T follicular helper cell (primary cell): ENCODE measurements around the gene GMDS.

Experiments used
- DNase-seq: peaks from one replicate; pipeline ENCODE4 v3.0.0-alpha.2; 2020; ENCODE audit warnings: low read depth

Gene GMDS

GRCh38 chr6:2035826-2036709 lies 209.3 kb downstream of the GMDS start:
- DNase-seq = no peak

GRCh38 chr6:2035046-2035445 lies 210.4 kb downstream of the GMDS start:
- DNase-seq = no peak

- DNase-seq = no peak
These were observed 211.1 kb downstream of the GMDS start for GRCh38 chr6:2034256-2034655.

- no peak for DNase-seq
These were observed 211.9 kb downstream of the GMDS start for GRCh38 chr6:2033544-2033943.

GRCh38 chr6:2030682-2031244 lies 214.6 kb downstream of the GMDS start:
- DNase-seq = no peak

- DNase-seq = no peak
These were observed 215.5 kb downstream of the GMDS start for GRCh38 chr6:2029952-2030351.

- no peak for DNase-seq
These were observed 216.1 kb downstream of the GMDS start for GRCh38 chr6:2029130-2029794.

- DNase-seq = no peak
These were observed 216.9 kb downstream of the GMDS start for GRCh38 chr6:2028457-2029038.

- no peak for DNase-seq
These were observed 219.3 kb downstream of the GMDS start for GRCh38 chr6:2026133-2026532.

GRCh38 chr6:2021713-2022125 lies 223.7 kb downstream of the GMDS start:
- no peak for DNase-seq

GRCh38 chr6:2020909-2021308 lies 224.5 kb downstream of the GMDS start:
- DNase-seq = no peak

- DNase-seq = no peak
These were observed 226.4 kb downstream of the GMDS start for GRCh38 chr6:2019051-2019450.

GRCh38 chr6:2016040-2016439 lies 229.4 kb downstream of the GMDS start:
- DNase-seq = no peak

GRCh38 chr6:2008383-2008976 lies 236.9 kb downstream of the GMDS start:
- DNase-seq = no peak

- DNase-seq = no peak
These were observed 238.2 kb downstream of the GMDS start for GRCh38 chr6:2007165-2007564.

GRCh38 chr6:2004888-2005287 lies 240.5 kb downstream of the GMDS start:
- DNase-seq = no peak

- DNase-seq = no peak
These were observed 244.4 kb downstream of the GMDS start for GRCh38 chr6:2000962-2001361.

- DNase-seq = no peak
These were observed 247.7 kb downstream of the GMDS start for GRCh38 chr6:1997702-1998101.

- no peak for DNase-seq
These were observed 249.8 kb downstream of the GMDS start for GRCh38 chr6:1995636-1996035.

- no peak for DNase-seq
These were observed 252.4 kb downstream of the GMDS start for GRCh38 chr6:1993042-1993441.

GRCh38 chr6:1991332-1991878 lies 254.0 kb downstream of the GMDS start:
- DNase-seq = no peak

GRCh38 chr6:1988843-1989242 lies 256.6 kb downstream of the GMDS start:
- no peak for DNase-seq
